Uterus (tissue), 4 donors: ENCODE data around the gene HOTAIR. TPM values are rescaled to one million over a fixed set of nuclear protein-coding genes. Genes with fewer than 3 reads are reported as not detected.

Experiments
- DNase-seq, 2 donors: peaks; one replicate each; pipeline ENCODE4 v3.0.0-alpha.2; 2019 to 2020
- H3K27ac ChIP-seq, 2 donors: fragments of 200-600 bp; sonication (generic); 1 replicate in 1 of 2; 2 replicates in 1 of 2; pipeline ENCODE4 v1.5.1; 2016 to 2018
- H3K27me3 ChIP-seq, 2 donors: fragments of 200-600 bp; sonication (generic); one replicate each; pipeline ENCODE4 v1.5.1; 2018 to 2019; ENCODE audit warnings: control low read depth in 1 of 2
- H3K36me3 ChIP-seq, 2 donors: fragments of 200-600 bp; sonication (generic); one replicate each; pipeline ENCODE4 v1.5.1; 2019; ENCODE audit warnings: control low read depth in 1 of 2
- H3K4me1 ChIP-seq, 2 donors: fragments of 200-600 bp; sonication (generic); one replicate each; pipeline ENCODE4 v1.5.1; 2018 to 2019; ENCODE audit warnings: control low read depth in 1 of 2
- H3K4me3 ChIP-seq, 2 donors: fragments of 200-600 bp; sonication (generic); 1 replicate in 1 of 2; 2 replicates in 1 of 2; pipeline ENCODE4 v1.5.1; 2018 to 2019; ENCODE audit warnings: mild to moderate bottlenecking in 1 of 2
- H3K9me3 ChIP-seq, 2 donors: fragments of 200-600 bp; sonication (generic); one replicate each; pipeline ENCODE4 v1.5.1; 2019; ENCODE audit warnings: control low read depth in 1 of 2
- CTCF ChIP-seq, 4 experiments: fragments of 200-600 bp in 2 of 4; fragments of 450-650 bp in 2 of 4; sonication (generic) in 2 of 4; IDR thresholded peaks; one replicate each; pipeline ENCODE4 v1.5.1; 2016 to 2019; ENCODE audit warnings: antibody characterized with exemption in 4 of 4, mild to moderate bottlenecking in 2 of 4, moderate library complexity in 1 of 4
- POLR2A ChIP-seq, 2 donors: fragments of 450-650 bp; IDR thresholded peaks; one replicate each; pipeline ENCODE4 v1.6.1; 2016; ENCODE audit warnings: antibody characterized with exemption in 2 of 2, mild to moderate bottlenecking in 1 of 2, moderate library complexity in 1 of 2
- intact Hi-C: fragments of 100-400 bp; cut with DNase I; formaldehyde crosslinking; loops from one replicate; pipeline ENCODE4 v1.15.1; 2023; ENCODE audit warnings: low total_unique reads
- total RNA-seq, 4 donors: library from RNA; depleted of rRNA in 3 of 4; stranded (reverse); fragments of >200 nt in 3 of 4; gene quantifications; one replicate each; pipeline versions ENCODE4 v1.1.0 to v1.2.4, GENCODE V29; 2014 to 2023
- donor health status: DM: yes; HTN: yes; CAD: no.

Gene HOTAIR
- total RNA-seq, 4 donors from 2014 or later = 1.2 to 4.1 (median 2.1) TPM; not detected in 1

GRCh38 chr12:53997204-53998109 is 22.7 kb upstream of the HOTAIR start:
- H3K27ac ChIP-seq = no peak overlapping the region
- peaks cover 0 to 22% of the 10 kb centered on the region in 2 donors for H3K4me1 ChIP-seq
- no peak for TF ChIP-seq POLR2A (IDR thresholded peaks at IDR 0.05)
- TF ChIP-seq CTCF (IDR thresholded peaks at IDR 0.05) = no peak

DNA sequence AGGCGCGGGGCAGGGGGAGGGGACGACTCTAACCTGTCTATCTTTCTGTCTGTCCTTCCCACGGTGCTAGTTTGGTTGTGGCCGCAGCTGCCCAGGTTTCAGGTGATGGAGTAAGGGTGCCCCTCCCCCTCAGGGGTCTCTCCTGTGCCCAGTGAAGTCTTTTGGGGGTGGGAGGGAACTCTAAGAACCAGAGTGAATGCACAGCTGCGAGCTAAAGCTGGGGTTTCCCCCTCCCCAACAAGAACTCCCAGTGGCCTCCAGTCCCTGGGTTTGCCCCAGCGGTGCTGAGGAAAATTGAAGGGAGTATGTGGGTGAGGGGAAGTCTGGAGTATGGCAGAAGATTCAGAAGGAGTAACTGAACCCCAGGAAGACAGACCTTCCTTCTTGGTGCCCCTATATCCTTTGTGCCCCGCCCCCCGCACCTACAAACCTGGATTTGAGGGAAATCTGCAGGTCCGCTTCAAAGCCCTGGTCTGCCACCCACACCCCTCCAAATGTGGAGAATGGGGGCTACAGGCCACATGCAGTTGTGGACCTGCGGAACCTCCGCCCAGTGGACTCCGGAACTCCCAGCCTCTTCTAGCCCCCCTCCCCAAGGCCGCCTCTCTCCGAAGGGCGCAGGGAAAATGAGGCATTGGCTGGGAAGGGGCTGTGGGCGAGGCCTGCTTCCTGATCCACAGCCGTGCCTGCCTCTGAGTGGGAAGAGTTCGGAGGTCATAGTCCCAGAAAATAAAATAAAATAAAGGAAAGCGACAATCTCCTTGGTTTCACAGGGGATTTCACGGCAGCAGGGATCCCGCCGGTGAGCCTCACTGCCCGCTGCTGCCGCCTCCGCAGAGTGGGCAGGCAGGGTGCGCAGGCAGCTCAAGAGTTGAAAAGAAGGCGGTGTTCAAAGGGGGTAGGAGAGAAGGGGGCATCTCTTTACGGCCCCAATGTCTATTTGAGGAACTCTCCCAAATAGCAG is 21.8 kb upstream of the HOTAIR start:
- Histone ChIP-seq H3K4me1 (peaks cover 0 to 22% of the 10 kb centered on the region in 2 donors), H3K4me3 (peak overlapping the region in 1 of 2 donors; percentile 31), H3K36me3 (no peaks in the 10 kb centered on the region), H3K27ac (peak overlapping the region in 1 of 2 donors; percentile 47), H3K27me3 (peaks cover 39 to 83% of the 10 kb centered on the region in 2 donors), H3K9me3 (no peaks in the 10 kb centered on the region)
- no peak for TF ChIP-seq CTCF (IDR thresholded peaks at IDR 0.05)
- no peak for TF ChIP-seq POLR2A (IDR thresholded peaks at IDR 0.05)
- intact Hi-C loops = no loop called here
- DNase-seq = no peak

More at GRCh38 chr12:53997204-53998109, 22.7 kb upstream of the HOTAIR start:
- Histone ChIP-seq H3K4me3 (no peak overlapping the region), H3K27me3 (peaks cover 38 to 74% of the 10 kb centered on the region in 2 donors), H3K9me3 (no peaks in the 10 kb centered on the region), H3K36me3 (no peaks in the 10 kb centered on the region)
- no peak for DNase-seq
- intact Hi-C loops = no loop called here

GRCh38 chr12:53995378-53996239 is 20.9 kb upstream of the HOTAIR start:
- H3K27ac ChIP-seq = peak overlapping the region in 1 of 2 donors; percentile 47
- H3K27me3 ChIP-seq = peaks cover 35 to 91% of the 10 kb centered on the region in 2 donors
- peaks cover 0 to 25% of the 10 kb centered on the region in 2 donors for H3K4me1 ChIP-seq
- TF ChIP-seq POLR2A (IDR thresholded peaks at IDR 0.05) (peak in 1 of 2 donors; percentile 52), CTCF (IDR thresholded peaks at IDR 0.05) (no peak)
- peak in 1 of 2 donors; percentile 75 for DNase-seq
- no peaks in the 10 kb centered on the region for H3K9me3 ChIP-seq
- intact Hi-C loops = no loop called here
- H3K4me3 ChIP-seq = peak overlapping the region; percentile 12 to 31
- no peaks in the 10 kb centered on the region for H3K36me3 ChIP-seq

DNA sequence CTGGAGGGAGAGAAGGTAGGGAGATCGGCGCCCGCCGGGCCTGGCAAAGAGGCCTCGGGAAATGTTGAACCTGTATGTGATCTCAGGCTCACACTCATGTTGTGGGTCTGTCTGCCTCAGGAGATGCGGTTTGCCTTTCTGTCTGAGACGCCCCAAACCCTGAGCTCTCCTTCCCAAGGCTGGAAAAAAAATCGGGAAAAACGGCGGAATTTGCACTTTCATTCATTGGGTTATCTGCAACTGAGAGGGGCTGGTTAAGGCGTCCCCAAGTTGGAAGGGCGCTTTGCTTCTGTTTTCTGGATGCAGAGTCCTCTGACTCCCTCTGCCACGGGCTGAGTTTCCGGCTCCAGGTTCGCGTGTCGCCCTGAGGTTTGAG is 20.2 kb upstream of the HOTAIR start:
- DNase-seq = no peak
- Histone ChIP-seq H3K27me3 (peaks cover 29 to 94% of the 10 kb centered on the region in 2 donors), H3K9me3 (no peaks in the 10 kb centered on the region), H3K36me3 (no peaks in the 10 kb centered on the region), H3K4me3 (peak overlapping the region in 1 of 2 donors; percentile 31), H3K4me1 (peaks cover 0 to 23% of the 10 kb centered on the region in 2 donors), H3K27ac (peak overlapping the region in 1 of 2 donors; percentile 47)
- intact Hi-C loops = no loop called here
- TF ChIP-seq CTCF (IDR thresholded peaks at IDR 0.05) (no peak), POLR2A (IDR thresholded peaks at IDR 0.05) (no peak)
